ENCODE data around the gene MCTP2. TPM values are rescaled to one million over a fixed set of nuclear protein-coding genes. Genes with fewer than 3 reads are reported as not detected.

MCTP2 gene
- total RNA-seq, 1 experiment from 2014 or later: 0.15 TPM

DNA sequence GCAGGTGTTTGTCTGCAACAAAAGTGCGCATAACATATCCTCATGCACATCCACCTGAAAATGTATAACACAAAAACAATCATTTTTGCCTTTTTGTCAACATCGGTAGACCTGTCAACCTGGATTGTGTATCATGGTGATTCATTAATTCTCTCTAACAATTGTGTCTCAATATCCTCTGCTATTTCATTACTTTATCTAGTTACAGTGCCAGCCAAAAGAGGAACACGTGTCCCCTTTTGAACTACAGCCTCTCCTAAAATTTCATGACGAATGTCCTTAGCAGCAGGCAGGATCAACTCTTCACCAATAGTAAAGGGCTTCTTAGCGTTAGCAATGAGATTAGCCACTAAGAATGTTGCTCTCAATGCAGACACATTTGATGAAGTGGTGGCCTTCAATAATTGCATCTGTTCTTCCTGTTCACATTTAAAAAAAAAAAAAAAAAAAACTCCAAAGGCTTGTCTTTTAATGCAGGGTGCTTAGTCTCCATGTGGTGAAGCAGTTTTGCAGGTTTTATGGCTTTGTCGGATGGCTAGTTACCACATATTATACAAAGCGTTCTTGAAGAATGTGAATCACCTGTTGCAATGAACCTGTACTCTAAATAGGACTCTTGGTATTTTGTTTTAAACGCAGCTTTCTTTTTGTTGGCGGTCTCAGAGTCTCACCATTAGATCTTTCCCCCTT, 45.7 kb upstream of the MCTP2 start:
- Histone ChIP-seq H3K9me3 (ENCODE audit: control insufficient read depth, insufficient read depth, low read depth, low read length) (no peaks in the 10 kb centered on the region), H3K4me3 (ENCODE audit: low read depth in 2 of 2, low read length in 2 of 2) (no peak overlapping the region), H3K4me1 (ENCODE audit: control insufficient read depth, insufficient read depth, low read length) (no peaks in the 10 kb centered on the region), H3K27ac (ENCODE audit: low read length) (no peak overlapping the region), H3K36me3 (ENCODE audit: control insufficient read depth, insufficient read depth, low read length) (no peaks in the 10 kb centered on the region), H3K27me3 (ENCODE audit: control insufficient read depth, insufficient read depth, low read length) (no peaks in the 10 kb centered on the region)
- intact Hi-C loops (cut with micrococcal nuclease; ENCODE audit: unreplicated experiment): no loop called here
- no TSS peak for BruUV-seq (replicated peaks)
- POLR2A ChIA-PET: no interaction called here
- CTCF ChIA-PET: interaction anchor here (0.5 kb wide), 1 partner anchor 624 kb away, joined by 3 read pairs; no protein-coding TSS in a partner anchor
- in situ Hi-C loops (cut with HindIII; ENCODE audit: low pct_unique_long_range_greater_than_20kb, low sequenced_read_pairs): no loop called here
- no peak for DNase-seq (ENCODE audit: low read depth, low spot score)
- ATAC-seq: no peak
- TF ChIP-seq POLR2AphosphoS5 (IDR thresholded peaks at IDR 0.05; ENCODE audit: low read depth, low read length) (no peak), SIN3A (IDR thresholded peaks at IDR 0.05; ENCODE audit: borderline replicate concordance, insufficient read depth, low read depth, low read length) (no peak)

DNA sequence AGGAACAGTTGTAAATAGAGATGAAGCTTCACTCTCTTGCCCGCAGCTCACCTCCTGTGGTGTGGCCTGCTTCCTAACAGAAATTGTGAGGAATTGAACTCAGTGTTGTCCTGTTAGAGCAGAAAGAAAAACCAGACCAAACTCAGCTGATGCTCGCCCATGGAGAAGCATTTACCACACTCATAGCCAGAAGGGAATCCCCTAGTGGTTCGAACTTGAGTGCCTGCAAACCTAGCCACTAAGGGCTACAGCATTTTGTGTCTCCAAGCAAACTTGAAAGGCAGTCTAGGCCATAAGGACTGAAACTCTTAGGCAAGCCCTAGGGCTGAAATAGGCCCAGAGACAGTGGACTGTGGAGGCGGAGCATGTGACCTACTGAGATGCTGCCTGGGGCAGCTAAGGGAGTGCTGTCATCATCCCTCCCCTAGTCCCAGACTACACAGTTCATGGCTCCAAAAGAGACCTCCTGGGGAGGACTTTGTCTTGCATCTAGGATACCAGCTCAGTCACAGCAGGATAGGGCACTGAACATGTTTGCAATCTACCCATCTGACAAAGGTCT, 44.5 kb upstream of the MCTP2 start:
- in situ Hi-C loops (cut with HindIII; ENCODE audit: low pct_unique_long_range_greater_than_20kb, low sequenced_read_pairs) (no loop called here), intact Hi-C loops (cut with micrococcal nuclease; ENCODE audit: unreplicated experiment) (no loop called here)
- Histone ChIP-seq H3K36me3 (ENCODE audit: control insufficient read depth, insufficient read depth, low read length) (no peaks in the 10 kb centered on the region), H3K9me3 (ENCODE audit: control insufficient read depth, insufficient read depth, low read depth, low read length) (no peaks in the 10 kb centered on the region), H3K4me1 (ENCODE audit: control insufficient read depth, insufficient read depth, low read length) (no peaks in the 10 kb centered on the region), H3K27me3 (ENCODE audit: control insufficient read depth, insufficient read depth, low read length) (no peaks in the 10 kb centered on the region), H3K4me3 (ENCODE audit: low read depth in 2 of 2, low read length in 2 of 2) (no peak overlapping the region), H3K27ac (ENCODE audit: low read length) (no peak overlapping the region)
- POLR2A ChIA-PET: interaction anchor here (0.5 kb wide), 1 partner anchor 545 kb away, joined by 6 read pairs; no protein-coding TSS in a partner anchor
- ATAC-seq (no peak), DNase-seq (ENCODE audit: low read depth, low spot score) (no peak)
- no TSS peak for BruUV-seq (replicated peaks)
- CTCF ChIA-PET: no interaction called here
- TF ChIP-seq, protein P1, sequence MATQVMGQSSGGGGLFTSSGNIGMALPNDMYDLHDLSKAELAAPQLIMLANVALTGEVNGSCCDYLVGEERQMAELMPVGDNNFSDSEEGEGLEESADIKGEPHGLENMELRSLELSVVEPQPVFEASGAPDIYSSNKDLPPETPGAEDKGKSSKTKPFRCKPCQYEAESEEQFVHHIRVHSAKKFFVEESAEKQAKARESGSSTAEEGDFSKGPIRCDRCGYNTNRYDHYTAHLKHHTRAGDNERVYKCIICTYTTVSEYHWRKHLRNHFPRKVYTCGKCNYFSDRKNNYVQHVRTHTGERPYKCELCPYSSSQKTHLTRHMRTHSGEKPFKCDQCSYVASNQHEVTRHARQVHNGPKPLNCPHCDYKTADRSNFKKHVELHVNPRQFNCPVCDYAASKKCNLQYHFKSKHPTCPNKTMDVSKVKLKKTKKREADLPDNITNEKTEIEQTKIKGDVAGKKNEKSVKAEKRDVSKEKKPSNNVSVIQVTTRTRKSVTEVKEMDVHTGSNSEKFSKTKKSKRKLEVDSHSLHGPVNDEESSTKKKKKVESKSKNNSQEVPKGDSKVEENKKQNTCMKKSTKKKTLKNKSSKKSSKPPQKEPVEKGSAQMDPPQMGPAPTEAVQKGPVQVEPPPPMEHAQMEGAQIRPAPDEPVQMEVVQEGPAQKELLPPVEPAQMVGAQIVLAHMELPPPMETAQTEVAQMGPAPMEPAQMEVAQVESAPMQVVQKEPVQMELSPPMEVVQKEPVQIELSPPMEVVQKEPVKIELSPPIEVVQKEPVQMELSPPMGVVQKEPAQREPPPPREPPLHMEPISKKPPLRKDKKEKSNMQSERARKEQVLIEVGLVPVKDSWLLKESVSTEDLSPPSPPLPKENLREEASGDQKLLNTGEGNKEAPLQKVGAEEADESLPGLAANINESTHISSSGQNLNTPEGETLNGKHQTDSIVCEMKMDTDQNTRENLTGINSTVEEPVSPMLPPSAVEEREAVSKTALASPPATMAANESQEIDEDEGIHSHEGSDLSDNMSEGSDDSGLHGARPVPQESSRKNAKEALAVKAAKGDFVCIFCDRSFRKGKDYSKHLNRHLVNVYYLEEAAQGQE (IDR thresholded peaks at IDR 0.05; ENCODE audit: insufficient read depth in 1 of 2, low read depth in 2 of 2, low read length in 1 of 2): no peak
- TF ChIP-seq POLR2AphosphoS5 (IDR thresholded peaks at IDR 0.05; ENCODE audit: low read depth, low read length) (no peak), SIN3A (IDR thresholded peaks at IDR 0.05; ENCODE audit: borderline replicate concordance, insufficient read depth, low read depth, low read length) (no peak), TCF7L2 (IDR thresholded peaks at IDR 0.05; ENCODE audit: low read depth, low read length) (no peak)
- TF ChIP-seq, protein P2, sequence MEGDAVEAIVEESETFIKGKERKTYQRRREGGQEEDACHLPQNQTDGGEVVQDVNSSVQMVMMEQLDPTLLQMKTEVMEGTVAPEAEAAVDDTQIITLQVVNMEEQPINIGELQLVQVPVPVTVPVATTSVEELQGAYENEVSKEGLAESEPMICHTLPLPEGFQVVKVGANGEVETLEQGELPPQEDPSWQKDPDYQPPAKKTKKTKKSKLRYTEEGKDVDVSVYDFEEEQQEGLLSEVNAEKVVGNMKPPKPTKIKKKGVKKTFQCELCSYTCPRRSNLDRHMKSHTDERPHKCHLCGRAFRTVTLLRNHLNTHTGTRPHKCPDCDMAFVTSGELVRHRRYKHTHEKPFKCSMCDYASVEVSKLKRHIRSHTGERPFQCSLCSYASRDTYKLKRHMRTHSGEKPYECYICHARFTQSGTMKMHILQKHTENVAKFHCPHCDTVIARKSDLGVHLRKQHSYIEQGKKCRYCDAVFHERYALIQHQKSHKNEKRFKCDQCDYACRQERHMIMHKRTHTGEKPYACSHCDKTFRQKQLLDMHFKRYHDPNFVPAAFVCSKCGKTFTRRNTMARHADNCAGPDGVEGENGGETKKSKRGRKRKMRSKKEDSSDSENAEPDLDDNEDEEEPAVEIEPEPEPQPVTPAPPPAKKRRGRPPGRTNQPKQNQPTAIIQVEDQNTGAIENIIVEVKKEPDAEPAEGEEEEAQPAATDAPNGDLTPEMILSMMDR (IDR thresholded peaks at IDR 0.05): no peak

DNA sequence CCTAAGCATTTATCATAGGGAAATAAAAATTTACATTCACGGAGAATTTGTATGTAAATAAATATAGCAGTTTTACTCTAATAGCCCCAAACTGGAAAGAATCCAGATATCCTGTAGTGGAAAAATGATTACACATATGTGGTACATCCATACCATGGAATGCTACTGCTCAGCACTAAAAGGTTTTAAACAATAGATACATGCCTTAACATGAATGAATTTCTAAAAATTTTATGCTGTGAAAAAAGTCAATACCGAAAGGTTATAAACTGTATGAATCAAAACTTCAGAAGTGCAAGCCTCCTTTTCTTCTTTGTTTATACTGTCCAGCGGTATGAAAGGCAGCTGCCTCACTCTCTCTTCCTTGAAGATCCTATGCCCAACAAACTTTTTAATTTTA, 37.5 kb upstream of the MCTP2 start:
- POLR2A ChIA-PET: no interaction called here
- no peaks in the 10 kb centered on the region for H3K4me1 ChIP-seq (ENCODE audit: control insufficient read depth, insufficient read depth, low read length)
- H3K36me3 ChIP-seq (ENCODE audit: control insufficient read depth, insufficient read depth, low read length): no peaks in the 10 kb centered on the region
- H3K27me3 ChIP-seq (ENCODE audit: control insufficient read depth, insufficient read depth, low read length): no peaks in the 10 kb centered on the region
- CTCF ChIA-PET: no interaction called here
- BruUV-seq (replicated peaks): no TSS peak
- no peak for ATAC-seq
- H3K27ac ChIP-seq (ENCODE audit: low read length): no peak overlapping the region
- intact Hi-C loops (cut with micrococcal nuclease; ENCODE audit: unreplicated experiment) (no loop called here), in situ Hi-C loops (cut with HindIII; ENCODE audit: low pct_unique_long_range_greater_than_20kb, low sequenced_read_pairs) (no loop called here)
- no peaks in the 10 kb centered on the region for H3K9me3 ChIP-seq (ENCODE audit: control insufficient read depth, insufficient read depth, low read depth, low read length)
- TF ChIP-seq TCF7L2 (IDR thresholded peaks at IDR 0.05; ENCODE audit: low read depth, low read length): no peak
- TF ChIP-seq, protein P1 (IDR thresholded peaks at IDR 0.05; ENCODE audit: insufficient read depth in 1 of 2, low read depth in 2 of 2, low read length in 1 of 2): no peak
- no peak for TF ChIP-seq POLR2AphosphoS5 (IDR thresholded peaks at IDR 0.05; ENCODE audit: low read depth, low read length)
- TF ChIP-seq, protein P2 (IDR thresholded peaks at IDR 0.05): no peak
- TF ChIP-seq SIN3A (IDR thresholded peaks at IDR 0.05; ENCODE audit: borderline replicate concordance, insufficient read depth, low read depth, low read length): no peak
- no peak overlapping the region for H3K4me3 ChIP-seq (ENCODE audit: low read depth in 2 of 2, low read length in 2 of 2)
- DNase-seq (ENCODE audit: low read depth, low spot score): no peak

Data from Panc1 (cell line).